GM23338 (cell line): ENCODE data around the gene SLC25A44. TPM values are rescaled to one million over a fixed set of nuclear protein-coding genes. Genes with fewer than 3 reads are reported as not detected.

Source experiments
- ATAC-seq: fragments of 200-7000 bp; cut with Tn5 transposase; 3 replicates; pipeline ENCODE4 v1.9.1; 2020
- DNase-seq: peaks from one replicate; pipeline ENCODE4 v3.0.0-alpha.2; 2015; ENCODE audit warnings: low spot score
- H2AFZ ChIP-seq: fragments of 200-600 bp; sonication (generic); 2 replicates; pipeline ENCODE4 v1.8.0; 2016; ENCODE audit warnings: antibody characterized with exemption, mild to moderate bottlenecking, moderate library complexity
- H3F3A ChIP-seq: fragments of 200-600 bp; sonication (generic); replicated peaks from 2 replicates; pipeline ENCODE4 v1.8.0; 2017; ENCODE audit warnings: antibody characterized with exemption, mixed run types, low read depth
- H3K27ac ChIP-seq: fragments of 200-600 bp; sonication (generic); 2 replicates; pipeline ENCODE4 v1.6.1; 2016; ENCODE audit warnings: low read depth
- H3K27me3 ChIP-seq: fragments of 200-600 bp; sonication (generic); 2 replicates; pipeline ENCODE4 v1.8.0; 2016; ENCODE audit warnings: mild to moderate bottlenecking, mixed run types, moderate library complexity; ENCODE audit not compliant: insufficient read depth
- H3K36me3 ChIP-seq: fragments of 200-600 bp; sonication (generic); 2 replicates; pipeline ENCODE4 v1.8.0; 2016; ENCODE audit warnings: mild to moderate bottlenecking; ENCODE audit not compliant: insufficient read depth
- H3K4me1 ChIP-seq: fragments of 200-600 bp; sonication (generic); 2 replicates; pipeline ENCODE4 v1.8.0; 2016; ENCODE audit warnings: mild to moderate bottlenecking, moderate library complexity; ENCODE audit not compliant: insufficient read depth
- H3K4me2 ChIP-seq: fragments of 200-600 bp; sonication (generic); 2 replicates; pipeline ENCODE4 v1.7.1; 2017; ENCODE audit warnings: mixed run types
- H3K4me3 ChIP-seq: fragments of 200-600 bp; sonication (generic); 2 replicates; pipeline ENCODE4 v1.6.1; 2016; ENCODE audit warnings: mixed run types
- H3K79me2 ChIP-seq: fragments of 200-600 bp; sonication (generic); replicated peaks from 2 replicates; pipeline ENCODE4 v1.8.0; 2017; ENCODE audit warnings: mild to moderate bottlenecking; ENCODE audit not compliant: insufficient read depth
- H3K9me2 ChIP-seq: fragments of 200-600 bp; sonication (generic); 2 replicates; pipeline ENCODE4 v1.8.0; 2017; ENCODE audit not compliant: insufficient read depth
- H4K20me1 ChIP-seq: fragments of 200-600 bp; sonication (generic); replicated peaks from 2 replicates; pipeline ENCODE4 v1.8.0; 2017; ENCODE audit warnings: mild to moderate bottlenecking; ENCODE audit not compliant: insufficient read depth
- H3K27ac Mint-ChIP-seq: 2 replicates; pipeline ENCODE4 v1.8.0; 2020; ENCODE audit warnings: inconsistent platforms, mild to moderate bottlenecking, moderate library complexity, mixed read lengths
- H3K27me3 Mint-ChIP-seq: 3 replicates; pipeline ENCODE4 v1.8.0; 2022; ENCODE audit warnings: low read depth, mild to moderate bottlenecking, moderate library complexity, mixed read lengths, inconsistent platforms; ENCODE audit not compliant: insufficient read depth, poor library complexity
- H3K36me3 Mint-ChIP-seq: 3 replicates; pipeline ENCODE4 v1.8.0; 2021; ENCODE audit warnings: low read depth, mild to moderate bottlenecking, inconsistent platforms, moderate library complexity, mixed read lengths
- H3K4me1 Mint-ChIP-seq: 3 replicates; pipeline ENCODE4 v1.8.0; 2020; ENCODE audit warnings: mild to moderate bottlenecking, inconsistent platforms, mixed read lengths
- H3K4me3 Mint-ChIP-seq: 3 replicates; pipeline ENCODE4 v1.8.0; 2021; ENCODE audit warnings: moderate library complexity, mild to moderate bottlenecking, inconsistent platforms, mixed read lengths
- H3K9me3 Mint-ChIP-seq: 3 replicates; pipeline ENCODE4 v1.8.0; 2020; ENCODE audit warnings: moderate library complexity, mild to moderate bottlenecking, inconsistent platforms, mixed read lengths
- CREB1 ChIP-seq: fragments of 250-450 bp; sonication (Bioruptor Pico); IDR thresholded peaks from 2 replicates; pipeline ENCODE4 v1.5.0; 2020; ENCODE audit warnings: low read depth, mild to moderate bottlenecking, moderate library complexity
- CTCF ChIP-seq, 2 experiments: fragments of 200-600 bp in 1 of 2; sonication (generic) in 1 of 2; conservative IDR thresholded peaks; 2 replicates each; pipeline versions ENCODE4 v1.5.1 to v1.6.1; 2016 to 2017; ENCODE audit warnings: antibody characterized with exemption in 2 of 2, low read depth in 2 of 2, mild to moderate bottlenecking in 2 of 2, moderate library complexity in 1 of 2
- ETS1 ChIP-seq: IDR thresholded peaks from 2 replicates; pipeline ENCODE4 v1.6.1; 2016; ENCODE audit warnings: antibody characterized with exemption
- EZH2 ChIP-seq: fragments of 200-600 bp; sonication (generic); IDR thresholded peaks from one replicate; pipeline ENCODE4 v1.8.0; 2017; ENCODE audit warnings: antibody characterized with exemption, mild to moderate bottlenecking, low read depth; ENCODE audit not compliant: unreplicated experiment
- EZH2phosphoT487 ChIP-seq: fragments of 200-600 bp; sonication (generic); IDR thresholded peaks from one replicate; pipeline ENCODE4 v1.8.1; 2018; ENCODE audit warnings: antibody characterized with exemption; ENCODE audit not compliant: unreplicated experiment
- JUNB ChIP-seq: IDR thresholded peaks from one replicate; pipeline ENCODE4 v1.6.1; 2016; ENCODE audit warnings: antibody characterized with exemption; ENCODE audit not compliant: unreplicated experiment
- NANOG ChIP-seq: IDR thresholded peaks from 2 replicates; pipeline ENCODE4 v1.6.1; 2016; ENCODE audit warnings: antibody characterized with exemption, borderline replicate concordance
- POLR2AphosphoS5 ChIP-seq: IDR thresholded peaks from 2 replicates; pipeline ENCODE4 v1.6.1; 2016; ENCODE audit warnings: antibody characterized with exemption, low read depth
- REST ChIP-seq: IDR thresholded peaks from one replicate; pipeline ENCODE4 v1.6.1; 2018; ENCODE audit warnings: antibody characterized with exemption; ENCODE audit not compliant: unreplicated experiment
- STAT1 ChIP-seq: IDR thresholded peaks from one replicate; pipeline ENCODE4 v1.6.1; 2016; ENCODE audit warnings: antibody characterized with exemption; ENCODE audit not compliant: unreplicated experiment
- ZNF114 ChIP-seq: fragments of 250-450 bp; sonication (Bioruptor Pico); IDR thresholded peaks from 2 replicates; pipeline ENCODE4 v1.5.0; 2020; ENCODE audit warnings: mild to moderate bottlenecking, moderate library complexity
- ZNF331 ChIP-seq: fragments of 250-450 bp; sonication (Bioruptor Pico); IDR thresholded peaks from 2 replicates; pipeline ENCODE4 v1.5.0; 2020; ENCODE audit warnings: low read depth, mild to moderate bottlenecking, moderate library complexity
- ZNF462 ChIP-seq: fragments of 250-450 bp; sonication (Bioruptor Pico); IDR thresholded peaks from 2 replicates; pipeline ENCODE4 v1.5.0; 2020; ENCODE audit warnings: mild to moderate bottlenecking, moderate library complexity
- polyA plus RNA-seq: library from polyadenylated mRNA; unstranded; fragments of >200 nt; fragmentation: Nextera tagmentation; extraction: Ambion mirVana; gene quantifications from 2 replicates; pipeline ENCODE4 v1.2.1, GENCODE V29; 2016
- total RNA-seq: library from RNA; depleted of rRNA; stranded (reverse); fragments of >200 nt; shearing (Covaris generic); gene quantifications from 2 replicates; pipeline ENCODE4 v1.2.3, GENCODE V29; 2014

Gene SLC25A44
- total and polyA plus RNA-seq, 2 experiments from 2014 or later = 7.0 to 25.1 TPM

GRCh38 chr1:156144742-156145141 is 49.2 kb upstream of the SLC25A44 start:
- no peaks in the 10 kb centered on the region for H3K9me3 Mint-ChIP-seq
- Histone ChIP-seq H3K36me3 (no peaks in the 10 kb centered on the region), H3K9me2 (no peaks in the 10 kb centered on the region), H3K4me2 (no peak overlapping the region), H3F3A (peaks cover 9% of the 10 kb centered on the region; the same call in 1 of the 2 replicates), H3K27ac (no peak overlapping the region), H3K4me1 (peaks cover 45% of the 10 kb centered on the region), H3K4me3 (no peak overlapping the region), H4K20me1 (no peaks in the 10 kb centered on the region), H2AFZ (no peak overlapping the region), H3K79me2 (no peaks in the 10 kb centered on the region), H3K27me3 (no peaks in the 10 kb centered on the region)
- no peak overlapping the region for H3K4me3 Mint-ChIP-seq
- peaks cover 45% of the 10 kb centered on the region for H3K4me1 Mint-ChIP-seq
- ATAC-seq (no peak), DNase-seq (no peak)
- H3K27ac Mint-ChIP-seq = no peak overlapping the region
- H3K27me3 Mint-ChIP-seq = peaks cover 18% of the 10 kb centered on the region
- TF ChIP-seq CTCF (conservative IDR thresholded peaks at IDR 0.05; ENCODE audit: low read depth in 2 of 2) (no peak), JUNB (no peak), POLR2AphosphoS5 (no peak), ZNF462 (CRISPR knock-in tag) (no peak), EZH2phosphoT487 (no peak), ZNF114 (CRISPR knock-in tag) (no peak), ZNF331 (CRISPR knock-in tag) (no peak), ETS1 (no peak), REST (no peak), NANOG (no peak), CREB1 (CRISPR knock-in tag) (no peak), STAT1 (no peak), EZH2 (no peak)
- H3K36me3 Mint-ChIP-seq = no peaks in the 10 kb centered on the region
